Panc1 (cell line): ENCODE data around the gene PLP1. TPM values are rescaled to one million over a fixed set of nuclear protein-coding genes. Genes with fewer than 3 reads are reported as not detected.
"Not testable (repeated sequence)": the region's sequence is repeated elsewhere in the genome, so short reads cannot be mapped to it uniquely, and the experiment has no call there.

ENCODE experiments used
- ATAC-seq: fragments of 200-7000 bp; cut with Tn5 transposase; 2 replicates; pipeline ENCODE4 v1.9.1; 2020; ENCODE audit warnings: mild to moderate bottlenecking, moderate library complexity
- BruUV-seq: library from RNA; stranded (reverse); fragments of 400-500 nt; replicated peaks from 2 replicates; lab custom pipeline; 2021; lab: Mats Ljungman, UMichigan
- CTCF ChIA-PET: fragments of 300-600 bp; sonication (Branson Sonifier 250); formaldehyde crosslinking; loops from one replicate; lab custom pipeline; 2022; ENCODE audit warnings: antibody characterized with exemption; lab: Charles Lee
- POLR2A ChIA-PET: fragments of 300-600 bp; sonication (Branson Sonifier 250); formaldehyde crosslinking; loops from one replicate; lab custom pipeline; 2022; ENCODE audit warnings: antibody characterized with exemption; lab: Charles Lee
- DNase-seq: peaks from one replicate; pipeline ENCODE4 v3.0.0-alpha.2; 2010; ENCODE audit warnings: low read depth, low spot score
- H3K27ac ChIP-seq: 2 replicates; pipeline ENCODE4 v1.5.1; 2011; ENCODE audit warnings: mild to moderate bottlenecking, low read length, inconsistent platforms
- H3K27me3 ChIP-seq: fragments of 200-500 bp; sonication (Bioruptor generic); 2 replicates; pipeline ENCODE4 v1.6.0; 2014; ENCODE audit warnings: low read length, inconsistent platforms; ENCODE audit not compliant: control insufficient read depth, insufficient read depth
- H3K36me3 ChIP-seq: fragments of 200-500 bp; sonication (Bioruptor generic); 2 replicates; pipeline ENCODE4 v1.5.1; 2014; ENCODE audit warnings: inconsistent platforms, mild to moderate bottlenecking, low read length, moderate library complexity; ENCODE audit not compliant: control insufficient read depth, insufficient read depth
- H3K4me1 ChIP-seq: 2 replicates; pipeline ENCODE4 v1.5.1; 2011; ENCODE audit warnings: inconsistent platforms, mild to moderate bottlenecking, low read length, moderate library complexity; ENCODE audit not compliant: control insufficient read depth, insufficient read depth
- H3K4me3 ChIP-seq, 2 experiments: 2 replicates each; pipeline ENCODE4 v1.5.1; 2011 to 2012; ENCODE audit warnings: low read depth in 2 of 2, low read length in 2 of 2, mild to moderate bottlenecking in 2 of 2, inconsistent platforms in 1 of 2, moderate library complexity in 1 of 2
- H3K9me3 ChIP-seq: fragments of 200-500 bp; sonication (Bioruptor generic); 2 replicates; pipeline ENCODE4 v1.5.1; 2014; ENCODE audit warnings: low read depth, mild to moderate bottlenecking, inconsistent platforms, low read length, moderate library complexity; ENCODE audit not compliant: control insufficient read depth, insufficient read depth
- CTCF ChIP-seq: fragments of 450-650 bp; IDR thresholded peaks from 2 replicates; pipeline ENCODE4 v1.5.1; 2017; ENCODE audit warnings: mild to moderate bottlenecking
- POLR2AphosphoS5 ChIP-seq: IDR thresholded peaks from 2 replicates; pipeline ENCODE4 v1.6.1; 2012; ENCODE audit warnings: mild to moderate bottlenecking, low read depth, low read length, moderate library complexity
- REST ChIP-seq, 2 experiments: IDR thresholded peaks; 2 replicates each; pipeline ENCODE4 v1.6.1; 2011 to 2012; ENCODE audit warnings: low read depth in 2 of 2, control low read depth in 1 of 2, low read length in 1 of 2, mild to moderate bottlenecking in 1 of 2, moderate library complexity in 1 of 2; ENCODE audit not compliant: insufficient read depth in 1 of 2
- SIN3A ChIP-seq: IDR thresholded peaks from 2 replicates; pipeline ENCODE4 v1.6.1; 2012; ENCODE audit warnings: low read depth, mild to moderate bottlenecking, low read length, moderate library complexity, borderline replicate concordance; ENCODE audit not compliant: insufficient read depth
- TCF7L2 ChIP-seq: IDR thresholded peaks from 2 replicates; pipeline ENCODE4 v1.6.1; 2011; ENCODE audit warnings: mild to moderate bottlenecking, low read depth, low read length, inconsistent platforms
- in situ Hi-C: cut with HindIII; loops from 2 replicates; pipeline ENCODE4 v1.10.0; 2016; ENCODE audit warnings: low sequenced_read_pairs, low pct_unique_long_range_greater_than_20kb
- intact Hi-C: fragments of 100-400 bp; cut with micrococcal nuclease; formaldehyde crosslinking; loops from one replicate; pipeline ENCODE4 v1.10.0; 2022; ENCODE audit not compliant: unreplicated experiment
- total RNA-seq: library from RNA; stranded (reverse); gene quantifications from one replicate; pipeline ENCODE4 v1.2.1, GENCODE V29; 2021; ENCODE audit not compliant: unreplicated experiment

Gene PLP1
- total RNA-seq, 1 experiment from 2014 or later = 0.13 TPM

- no TSS peak for BruUV-seq
Measured at GRCh38 chrX:103818842-103819619, 42.4 kb downstream of the PLP1 start.

GRCh38 chrX:103820802-103821201 lies 44.2 kb downstream of the PLP1 start:
- in situ Hi-C loops, POLR2A ChIA-PET, BruUV-seq, H3K4me1 ChIP-seq, H3K27ac ChIP-seq, ATAC-seq, H3K27me3 ChIP-seq, intact Hi-C loops, CTCF ChIA-PET, H3K9me3 ChIP-seq, H3K4me3 ChIP-seq, H3K36me3 ChIP-seq, DNase-seq: not testable (repeated sequence)

More at GRCh38 chrX:103818842-103819619, 42.4 kb downstream of the PLP1 start:
- TF ChIP-seq TCF7L2 (no peak), CTCF (no peak), REST (IDR thresholded peaks at IDR 0.05; ENCODE audit: insufficient read depth in 1 of 2, low read depth in 2 of 2, low read length in 1 of 2) (no peak), POLR2AphosphoS5 (no peak), SIN3A (no peak)
- H3K4me1 ChIP-seq = no peaks in the 10 kb centered on the region
- intact Hi-C loops (loop anchor here (5.0 kb wide), 2 partner anchors 107 to 332 kb away; partner anchors contain the start of gene TMEM31), in situ Hi-C loops (no loop called here)
- no peak overlapping the region for H3K4me3 ChIP-seq
- H3K27me3 ChIP-seq = no peaks in the 10 kb centered on the region; the same call in 1 of the 2 replicates
- no peaks in the 10 kb centered on the region for H3K9me3 ChIP-seq
- POLR2A ChIA-PET = interaction anchor here (0.7 kb wide), 1 partner anchor 114 kb away, joined by 3 read pairs; no protein-coding TSS in a partner anchor
- H3K36me3 ChIP-seq = no peaks in the 10 kb centered on the region
- no peak overlapping the region for H3K27ac ChIP-seq
- DNase-seq (no peak), ATAC-seq (no peak)
- CTCF ChIA-PET = no interaction called here

GRCh38 chrX:103823591-103823990 lies 47.0 kb downstream of the PLP1 start:
- in situ Hi-C loops (no loop called here), intact Hi-C loops (no loop called here)
- ATAC-seq = no peak
- CTCF ChIA-PET = no interaction called here
- no peaks in the 10 kb centered on the region for H3K4me1 ChIP-seq
- no peaks in the 10 kb centered on the region; the same call in 1 of the 2 replicates for H3K27me3 ChIP-seq
- DNase-seq = no peak
- no TSS peak for BruUV-seq
- no peak for TF ChIP-seq POLR2AphosphoS5
- TF ChIP-seq TCF7L2 = no peak
- no peak for TF ChIP-seq SIN3A
- no peak for TF ChIP-seq CTCF
- TF ChIP-seq REST (IDR thresholded peaks at IDR 0.05; ENCODE audit: insufficient read depth in 1 of 2, low read depth in 2 of 2, low read length in 1 of 2) = no peak
- no peaks in the 10 kb centered on the region for H3K36me3 ChIP-seq
- no peaks in the 10 kb centered on the region for H3K9me3 ChIP-seq
- no peak overlapping the region for H3K4me3 ChIP-seq
- POLR2A ChIA-PET = no interaction called here
- H3K27ac ChIP-seq = no peak overlapping the region
